ENCODE data around the gene PCGF3. TPM values are rescaled to one million over a fixed set of nuclear protein-coding genes. Genes with fewer than 3 reads are reported as not detected.
A peak's percentile ranks its signal among the peaks of the same experiment; 100 is the strongest.

PCGF3 gene
- total RNA-seq, 4 donors from 2014 or later, result 54.8 to 123 (median 90.5) TPM

DNA sequence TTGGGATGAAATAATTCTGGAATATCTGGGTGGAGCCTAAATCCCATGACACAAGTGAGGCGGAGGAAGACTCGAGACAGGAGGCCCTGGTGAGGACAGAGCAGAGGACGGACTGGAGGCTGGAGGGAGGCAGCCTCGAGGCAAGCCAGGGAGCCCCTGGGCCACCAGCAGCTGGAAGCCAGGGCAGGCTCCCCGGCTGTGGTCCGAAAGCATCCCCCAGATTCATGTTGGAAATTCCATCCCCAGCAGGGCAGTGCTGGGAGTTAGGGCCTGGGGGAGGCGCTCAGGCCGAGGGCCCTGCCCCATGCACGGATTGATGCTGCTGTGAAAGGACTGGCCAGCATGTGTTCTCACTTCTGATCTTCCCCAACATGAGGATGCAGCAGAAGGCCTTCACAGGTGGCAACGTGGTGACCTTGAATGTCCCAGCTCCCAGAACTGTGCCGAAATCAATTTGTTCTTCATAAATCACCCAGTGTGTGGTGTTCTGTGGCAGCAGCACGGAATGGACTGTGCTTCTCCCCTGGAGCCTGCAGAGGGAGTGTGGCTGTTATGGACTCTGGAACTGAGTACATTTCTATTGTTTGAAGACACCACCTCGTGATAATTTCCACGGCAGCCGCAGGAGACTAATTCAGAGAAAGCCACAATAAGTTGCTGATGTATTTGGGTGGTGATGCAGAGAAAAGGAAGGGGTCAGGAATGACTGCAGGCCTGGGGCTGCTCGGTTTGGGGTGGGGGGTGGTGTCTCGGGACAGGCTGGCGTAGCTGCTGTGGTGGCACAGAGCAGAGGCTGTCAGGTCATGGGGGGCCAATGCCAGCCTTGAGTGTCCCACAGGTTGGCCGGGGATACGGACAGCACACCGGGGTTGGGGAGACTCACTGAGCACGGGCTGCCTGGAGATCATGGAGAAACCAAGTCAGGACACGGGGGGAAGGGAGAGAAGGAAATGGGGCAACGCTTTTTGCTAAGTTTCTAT lies 56.9 kb downstream of the PCGF3 start:
- H3K9me3 ChIP-seq, result peaks cover 0 to 72% (median 6%) of the 10 kb centered on the region in 4 donors
- TF ChIP-seq POLR2A (IDR thresholded peaks at IDR 0.05) (no peak), EP300 (IDR thresholded peaks at IDR 0.05) (peak in 1 of 2 donors; percentile 5)
- TF ChIP-seq, protein P1, sequence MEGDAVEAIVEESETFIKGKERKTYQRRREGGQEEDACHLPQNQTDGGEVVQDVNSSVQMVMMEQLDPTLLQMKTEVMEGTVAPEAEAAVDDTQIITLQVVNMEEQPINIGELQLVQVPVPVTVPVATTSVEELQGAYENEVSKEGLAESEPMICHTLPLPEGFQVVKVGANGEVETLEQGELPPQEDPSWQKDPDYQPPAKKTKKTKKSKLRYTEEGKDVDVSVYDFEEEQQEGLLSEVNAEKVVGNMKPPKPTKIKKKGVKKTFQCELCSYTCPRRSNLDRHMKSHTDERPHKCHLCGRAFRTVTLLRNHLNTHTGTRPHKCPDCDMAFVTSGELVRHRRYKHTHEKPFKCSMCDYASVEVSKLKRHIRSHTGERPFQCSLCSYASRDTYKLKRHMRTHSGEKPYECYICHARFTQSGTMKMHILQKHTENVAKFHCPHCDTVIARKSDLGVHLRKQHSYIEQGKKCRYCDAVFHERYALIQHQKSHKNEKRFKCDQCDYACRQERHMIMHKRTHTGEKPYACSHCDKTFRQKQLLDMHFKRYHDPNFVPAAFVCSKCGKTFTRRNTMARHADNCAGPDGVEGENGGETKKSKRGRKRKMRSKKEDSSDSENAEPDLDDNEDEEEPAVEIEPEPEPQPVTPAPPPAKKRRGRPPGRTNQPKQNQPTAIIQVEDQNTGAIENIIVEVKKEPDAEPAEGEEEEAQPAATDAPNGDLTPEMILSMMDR (IDR thresholded peaks at IDR 0.05), result peak in 1 of 5 experiments; percentile 18
- no peaks in the 10 kb centered on the region for H3K27me3 ChIP-seq
- H3K4me1 ChIP-seq, result no peaks in the 10 kb centered on the region
- no peak overlapping the region for H3K27ac ChIP-seq
- DNase-seq (ENCODE audit: low spot score in 2 of 2), result no peak
- 84 to 89% methylated on average over 23 to 24 of the region's 24 CpGs for WGBS, 2 donors
- H3K36me3 ChIP-seq, result peaks cover 10 to 86% (median 31%) of the 10 kb centered on the region in 3 donors
- no peak overlapping the region for H3K4me3 ChIP-seq

- Histone ChIP-seq H3K4me3 (no peak overlapping the region), H3K36me3 (peaks cover 10 to 86% (median 31%) of the 10 kb centered on the region in 3 donors), H3K4me1 (no peaks in the 10 kb centered on the region), H3K27me3 (no peaks in the 10 kb centered on the region), H3K9me3 (peaks cover 0 to 80% (median 6%) of the 10 kb centered on the region in 4 donors), H3K27ac (no peak overlapping the region)
- no peak for TF ChIP-seq POLR2A (IDR thresholded peaks at IDR 0.05)
- TF ChIP-seq, protein P1 (IDR thresholded peaks at IDR 0.05), result no peak
- no peak for DNase-seq (ENCODE audit: low spot score in 2 of 2)
- 83 to 86% methylated on average over 23 of the region's 23 CpGs for WGBS, 2 donors
Observed at GRCh38 chr4:763191-763810, 57.7 kb downstream of the PCGF3 start.

GRCh38 chr4:763922-764321 lies 58.3 kb downstream of the PCGF3 start:
- peaks cover 10 to 92% (median 31%) of the 10 kb centered on the region in 3 donors for H3K36me3 ChIP-seq
- no peak for DNase-seq (ENCODE audit: low spot score in 2 of 2)
- H3K27me3 ChIP-seq, result no peaks in the 10 kb centered on the region
- no peak overlapping the region for H3K4me3 ChIP-seq
- TF ChIP-seq EP300 (IDR thresholded peaks at IDR 0.05) (no peak), POLR2A (IDR thresholded peaks at IDR 0.05) (no peak)
- TF ChIP-seq, protein P1 (IDR thresholded peaks at IDR 0.05), result no peak
- no peaks in the 10 kb centered on the region for H3K4me1 ChIP-seq
- H3K9me3 ChIP-seq, result peaks cover 0 to 84% (median 7%) of the 10 kb centered on the region in 4 donors
- H3K27ac ChIP-seq, result no peak overlapping the region
- WGBS, 2 donors, result 88 to 96% methylated on average over 11 of the region's 11 CpGs

GRCh38 chr4:764405-765169 lies 59.0 kb downstream of the PCGF3 start:
- Histone ChIP-seq H3K9me3 (peaks cover 0 to 86% (median 8%) of the 10 kb centered on the region in 4 donors), H3K27ac (no peak overlapping the region), H3K27me3 (no peaks in the 10 kb centered on the region), H3K4me3 (no peak overlapping the region), H3K36me3 (peaks cover 10 to 98% (median 31%) of the 10 kb centered on the region in 3 donors), H3K4me1 (no peaks in the 10 kb centered on the region)
- 81 to 89% methylated on average over 14 of the region's 16 CpGs for WGBS, 2 donors
- no peak for TF ChIP-seq POLR2A (IDR thresholded peaks at IDR 0.05)
- TF ChIP-seq, protein P1 (IDR thresholded peaks at IDR 0.05), result no peak
- no peak for TF ChIP-seq EP300 (IDR thresholded peaks at IDR 0.05)
- DNase-seq (ENCODE audit: low spot score in 2 of 2), result no peak

Data from tibial nerve (tissue), 4 donors.